HCT116 (cell line): ENCODE measurements around the gene CENPB. TPM values are rescaled to one million over a fixed set of nuclear protein-coding genes. Genes with fewer than 3 reads are reported as not detected.

Experiments used
- ATAC-seq: fragments of 200-7000 bp; cut with Tn5 transposase; 2 replicates; pipeline ENCODE4 v1.9.1; 2020; ENCODE audit warnings: mild to moderate bottlenecking, moderate library complexity
- Bru-seq: library from RNA; stranded (reverse); fragments of 400-500 nt; gene quantifications from one replicate; lab custom pipeline; 2021; lab: Mats Ljungman, UMichigan
- BruChase-seq, 2 experiments: library from RNA; stranded (reverse); fragments of 400-500 nt; gene quantifications; one replicate each; lab custom pipeline; 2021; lab: Mats Ljungman, UMichigan
- BruUV-seq: library from RNA; stranded (reverse); fragments of 400-500 nt; replicated peaks from 2 replicates; lab custom pipeline; 2021; lab: Mats Ljungman, UMichigan
- CTCF ChIA-PET: fragments of 300-600 bp; sonication (Branson Sonifier 250); formaldehyde crosslinking; loops from one replicate; lab custom pipeline; 2021; ENCODE audit warnings: antibody characterized with exemption; lab: Charles Lee
- POLR2A ChIA-PET: fragments of 300-600, 350-600 bp; sonication (Branson Sonifier 250); formaldehyde crosslinking; loops from one replicate; lab custom pipeline; 2021; ENCODE audit warnings: antibody characterized with exemption; lab: Charles Lee
- RAD21 ChIA-PET, 2 experiments: fragments of 300-600 bp; sonication (Branson Sonifier 250); formaldehyde crosslinking; loops; one replicate each; lab custom pipeline; 2023; ENCODE audit warnings: low total read pairs in 2 of 2; ENCODE audit not compliant: uncharacterized antibody in 2 of 2, unreplicated experiment in 2 of 2, low non-redundant PET in 1 of 2; lab: Charles Lee
- DNase-seq: peaks from one replicate; pipeline ENCODE4 v3.0.0-alpha.2; 2010; ENCODE audit warnings: low read depth, low spot score
- H2AFZ ChIP-seq: fragments of 200-600 bp; shearing (Covaris generic), sonication (generic); 2 replicates; pipeline ENCODE4 v1.6.1; 2017; ENCODE audit warnings: low read depth, mixed run types, mixed read lengths, antibody characterized with exemption, low read length; ENCODE audit not compliant: poor library complexity, severe bottlenecking
- H3K27ac ChIP-seq: 2 replicates; pipeline ENCODE4 v1.5.1; 2012; ENCODE audit warnings: low read depth, low read length
- H3K27me3 ChIP-seq: fragments of 200-600 bp; sonication (generic); 2 replicates; pipeline ENCODE4 v1.6.1; 2016; ENCODE audit warnings: mixed run types, low read length, mixed read lengths; ENCODE audit not compliant: insufficient read depth
- H3K36me3 ChIP-seq, 2 experiments: fragments of 200-500 bp in 1 of 2; fragments of 200-600 bp in 1 of 2; sonication (Bioruptor generic) in 1 of 2; sonication (generic) in 1 of 2; 2 replicates each; pipeline versions ENCODE4 v1.5.1 to v1.6.1; 2014 to 2016; ENCODE audit warnings: low read length in 2 of 2, inconsistent platforms in 1 of 2, mixed read lengths in 1 of 2, mixed run types in 1 of 2; ENCODE audit not compliant: insufficient read depth in 2 of 2, control insufficient read depth in 1 of 2
- H3K4me1 ChIP-seq, 2 experiments: fragments of 200-600 bp in 1 of 2; sonication (generic) in 1 of 2; 2 replicates each; pipeline versions ENCODE4 v1.5.1 to v1.6.1; 2012 to 2017; ENCODE audit warnings: low read length in 2 of 2, inconsistent platforms in 1 of 2, mild to moderate bottlenecking in 1 of 2, mixed read lengths in 1 of 2, mixed run types in 1 of 2, moderate library complexity in 1 of 2; ENCODE audit not compliant: insufficient read depth in 2 of 2, control insufficient read depth in 1 of 2
- H3K4me2 ChIP-seq: fragments of 200-600 bp; sonication (generic); 2 replicates; pipeline ENCODE4 v1.6.1; 2017; ENCODE audit warnings: mixed run types, low read length, mixed read lengths
- H3K4me3 ChIP-seq, 2 experiments: fragments of 200-600 bp in 1 of 2; sonication (generic) in 1 of 2; replicated peaks in 1 of 2; 2 replicates each; pipeline ENCODE4 v1.5.1; 2011 to 2016; ENCODE audit warnings: low read length in 2 of 2, control low read depth in 1 of 2, low read depth in 1 of 2, mild to moderate bottlenecking in 1 of 2, mixed read lengths in 1 of 2, mixed run types in 1 of 2
- H3K79me2 ChIP-seq: fragments of 200-600 bp; sonication (generic); 2 replicates; pipeline ENCODE4 v1.6.1; 2017; ENCODE audit warnings: mild to moderate bottlenecking, mixed run types, low read length, moderate library complexity, mixed read lengths; ENCODE audit not compliant: insufficient read depth
- H3K9ac ChIP-seq: fragments of 200-600 bp; sonication (generic); 2 replicates; pipeline ENCODE4 v1.6.1; 2016; ENCODE audit warnings: low read length, mixed read lengths
- H3K9me2 ChIP-seq: fragments of 200-600 bp; sonication (generic), shearing (Covaris generic); 2 replicates; pipeline ENCODE4 v1.6.1; 2017; ENCODE audit warnings: mixed run types, mild to moderate bottlenecking, moderate library complexity; ENCODE audit not compliant: insufficient read depth
- H3K9me3 ChIP-seq, 2 experiments: fragments of 200-500 bp in 1 of 2; fragments of 200-600 bp in 1 of 2; sonication (Bioruptor generic) in 1 of 2; sonication (generic) in 1 of 2; 2 replicates each; pipeline ENCODE4 v1.6.1; 2014 to 2017; ENCODE audit warnings: low read length in 2 of 2, mixed read lengths in 2 of 2, inconsistent platforms in 1 of 2, low read depth in 1 of 2, mild to moderate bottlenecking in 1 of 2, mixed run types in 1 of 2, moderate library complexity in 1 of 2; ENCODE audit not compliant: control insufficient read depth in 1 of 2, insufficient read depth in 1 of 2
- H4K20me1 ChIP-seq: fragments of 200-600 bp; sonication (generic), shearing (Covaris generic); 2 replicates; pipeline ENCODE4 v1.6.1; 2017; ENCODE audit warnings: mixed run types, mild to moderate bottlenecking, moderate library complexity; ENCODE audit not compliant: insufficient read depth
- ATF3 ChIP-seq: IDR thresholded peaks from 2 replicates; pipeline ENCODE4 v1.6.1; 2012
- CBX3 ChIP-seq: IDR thresholded peaks from 2 replicates; pipeline ENCODE4 v1.6.1; 2012; ENCODE audit warnings: low read depth
- CTCF ChIP-seq, 3 experiments: fragments of 200-600 bp in 1 of 3; sonication (generic) in 1 of 3; IDR thresholded peaks in 2 of 3; conservative IDR thresholded peaks in 1 of 3; 2 replicates each; pipeline ENCODE4 v1.5.1; 2012 to 2017; ENCODE audit warnings: low read depth in 2 of 3, low read length in 2 of 3, antibody characterized with exemption in 1 of 3, borderline replicate concordance in 1 of 3, control low read depth in 1 of 3, mild to moderate bottlenecking in 1 of 3, mixed read lengths in 1 of 3, mixed run types in 1 of 3, moderate library complexity in 1 of 3; ENCODE audit not compliant: insufficient read depth in 1 of 3
- EZH2phosphoT487 ChIP-seq: fragments of 200-600 bp; IDR thresholded peaks from 2 replicates; pipeline ENCODE4 v1.6.1; 2018; ENCODE audit warnings: antibody characterized with exemption, borderline replicate concordance
- POLR2A ChIP-seq: IDR thresholded peaks from 2 replicates; pipeline ENCODE4 v1.7.0; 2011; ENCODE audit warnings: borderline replicate concordance; ENCODE audit not compliant: insufficient read depth, insufficient read length; ENCODE audit errors: extremely low read depth
- POLR2AphosphoS5 ChIP-seq: IDR thresholded peaks from 2 replicates; pipeline ENCODE4 v1.6.1; 2011; ENCODE audit warnings: mild to moderate bottlenecking, low read depth, low read length, moderate library complexity
- RAD21 ChIP-seq: IDR thresholded peaks from 2 replicates; pipeline ENCODE4 v1.6.1; 2012; ENCODE audit warnings: low read depth, mild to moderate bottlenecking
- SP1 ChIP-seq: IDR thresholded peaks from 2 replicates; pipeline ENCODE4 v1.6.1; 2012; ENCODE audit warnings: low read depth
- ZBTB33 ChIP-seq: IDR thresholded peaks from 2 replicates; pipeline ENCODE4 v1.6.1; 2011; ENCODE audit warnings: mild to moderate bottlenecking, low read length, moderate library complexity; ENCODE audit not compliant: insufficient replicate concordance; ENCODE audit errors: extremely low read depth
- ZFX ChIP-seq: fragments of 450-650 bp; IDR thresholded peaks from 2 replicates; pipeline ENCODE4 v1.6.1; 2017
- intact Hi-C: fragments of 100-400 bp; cut with micrococcal nuclease; formaldehyde crosslinking; loops from 2 replicates; pipeline ENCODE4 v1.10.0; 2022
- long read RNA-seq: library from polyadenylated mRNA; unstranded; transcript quantifications from one replicate; pipeline ENCODE4 v2.0.0, GENCODE V29; 2021; ENCODE audit not compliant: unreplicated experiment
- polyA plus RNA-seq: library from polyadenylated mRNA; unstranded; fragments of >200 nt; gene quantifications from 2 replicates; pipeline ENCODE4 v1.2.1, GENCODE V29; 2012; ENCODE audit warnings: missing spikeins
- total RNA-seq: library from RNA; stranded (reverse); gene quantifications from one replicate; pipeline ENCODE4 v1.2.1, GENCODE V29; 2021; ENCODE audit not compliant: unreplicated experiment

Gene CENPB
- total RNA-seq (67.2 TPM), Bru-seq, nascent RNA (percentile 83 among the genes with signal in this experiment), BruChase-seq, experiment 1, labeled RNA remaining after a 6-hour chase (percentile 81 among the genes with signal in this experiment), BruChase-seq, experiment 2, labeled RNA remaining after a 2-hour chase (percentile 94 among the genes with signal in this experiment)
- polyA plus RNA-seq = 40.7 and 42.0 TPM in 2 replicates
- long read RNA-seq, transcript CENPB-201 (1 exons, 2,840 nt) = major isoform, 19 of 20 reads
- long read RNA-seq, partial matches to known transcripts = 0 of 20 reads
- long read RNA-seq, other reads (novel, unspliced or antisense) = 1 of 20 reads

- H3K4me2 ChIP-seq = peak within 1 kb of the TSS; percentile 88
- H3K79me2 ChIP-seq = peaks cover 27% of the 10 kb centered on the region
- no peaks in the 10 kb centered on the region for H3K9me2 ChIP-seq
- peaks cover 25 to 40% of the 10 kb centered on the region in 2 experiments for H3K4me1 ChIP-seq
- H3K9me3 ChIP-seq = no peaks in the 10 kb centered on the region
- no peaks in the 10 kb centered on the region for H4K20me1 ChIP-seq
- TF ChIP-seq POLR2A (no peak), ZFX (no peak), POLR2AphosphoS5 (peak; percentile 54; the same call in 1 of the 2 replicates), SP1 (peak; percentile 34; the same call in 1 of the 2 replicates), ZBTB33 (peak; percentile 91), EZH2phosphoT487 (no peak), ATF3 (no peak), CTCF (IDR thresholded peaks at IDR 0.05 in 2 of 3, conservative IDR thresholded peaks at IDR 0.05 in 1 of 3; ENCODE audit: borderline replicate concordance in 1 of 3, insufficient read depth in 1 of 3, low read depth in 2 of 3, low read length in 2 of 3) (peak; percentile 58 to 91 (median 67)), RAD21 (peak; percentile 84), CBX3 (peak; percentile 41; the same call in 1 of the 2 replicates)
- ATAC-seq (peak; percentile 88), DNase-seq (peak; percentile 57)
- ChIA-PET POLR2A (interaction anchor here (1.0 to 2.9 kb wide), 2 partner anchors 19 to 32 kb away, joined by 5 to 16 read pairs; partner anchors contain the start of genes ADISSP and AP5S1), CTCF (interaction anchor here (0.6 to 2.5 kb wide), 12 partner anchors 9 to 116 kb away, joined by 3 to 19 read pairs (median 4); partner anchors contain the start of genes ADISSP, AP5S1 and CDC25B), RAD21 (interaction anchor here (0.6 to 1.2 kb wide), 6 partner anchors 31 to 109 kb away, joined by 3 to 7 read pairs (median 6); partner anchors contain the start of gene AP5S1 (in 1 of the 2))
- peak within 1 kb of the TSS; percentile 81 for H3K27ac ChIP-seq
- peak within 1 kb of the TSS; percentile 72 for H3K9ac ChIP-seq
- peak within 1 kb of the TSS; percentile 14 for H2AFZ ChIP-seq
- intact Hi-C loops = loop anchor here (1.0 to 5.0 kb wide), 2 partner anchors 69 to 301 kb away; no protein-coding TSS in a partner anchor
- H3K27me3 ChIP-seq = no peaks in the 10 kb centered on the region
- H3K36me3 ChIP-seq = peaks cover 0 to 8% of the 10 kb centered on the region in 2 experiments; a peak in 1 of 4 replicates
- peak within 1 kb of the TSS; percentile 68 to 70 for H3K4me3 ChIP-seq
- no TSS peak for BruUV-seq
Observed at GRCh38 chr20:3786665-3787323, at the start of gene CENPB. Gene CENPB, minus strand, starts transcription at chr20:3786740. Its CDS starts 257 bp downstream, at chr20:3786483.
